Stimulated activated effector memory CD8-positive, alpha-beta T cell treated with anti-CD3 and anti-CD28 coated beads, Interleukin-12 subunit alpha, Interleukin-12 subunit beta, amount 100 ng/mL, for 72 hours (primary cell): ENCODE measurements around the gene MAST1.

ENCODE experiments used
- ATAC-seq: fragments of 150-1000 bp; cut with Tn5 transposase; 2 replicates; pipeline ENCODE4 v1.10.0; 2021
- DNase-seq, 2 donors: peaks; one replicate each; pipeline ENCODE4 v3.0.0; 2021 to 2022; ENCODE audit warnings: low spot score in 2 of 2
- H3K27ac Mint-ChIP-seq: one replicate; pipeline ENCODE4 v1.8.0; 2022; ENCODE audit warnings: mild to moderate bottlenecking, mixed read lengths
- H3K36me3 Mint-ChIP-seq: one replicate; pipeline ENCODE4 v1.8.0; 2022; ENCODE audit warnings: mild to moderate bottlenecking, mixed read lengths
- H3K4me1 Mint-ChIP-seq: one replicate; pipeline ENCODE4 v1.8.0; 2022; ENCODE audit warnings: mixed read lengths
- H3K4me3 Mint-ChIP-seq: one replicate; pipeline ENCODE4 v1.8.0; 2022; ENCODE audit warnings: mild to moderate bottlenecking, mixed read lengths
- H3K9me3 Mint-ChIP-seq: one replicate; pipeline ENCODE4 v1.8.0; 2022; ENCODE audit warnings: mixed read lengths

The MAST1 gene

GRCh38 chr19:12838182-12838885 is at the start of gene MAST1:
Gene MAST1 (plus strand): TSS chr19:12838515. CDS start chr19:12838573, 58 bp downstream.
- peak; percentile 80 for ATAC-seq
- peak; percentile 56 to 68 for DNase-seq
- H3K4me3 Mint-ChIP-seq: peak within 1 kb of the TSS; percentile 62

GRCh38 chr19:12788682-12789097 is 49.6 kb upstream of the MAST1 start:
- H3K4me3 Mint-ChIP-seq: peak overlapping the region; percentile 98
- H3K36me3 Mint-ChIP-seq: peaks cover 49% of the 10 kb centered on the region
- ATAC-seq: no peak
- H3K27ac Mint-ChIP-seq: peak overlapping the region; percentile 96
- peak in 1 of 2 donors; percentile 83 for DNase-seq
- peaks cover 22% of the 10 kb centered on the region for H3K4me1 Mint-ChIP-seq
- no peaks in the 10 kb centered on the region for H3K9me3 Mint-ChIP-seq

More at GRCh38 chr19:12838182-12838885, at the start of gene MAST1:
- Mint-ChIP-seq H3K27ac (no peak within 1 kb of the TSS), H3K9me3 (no peaks in the 10 kb centered on the region), H3K36me3 (no peaks in the 10 kb centered on the region), H3K4me1 (peaks cover 47% of the 10 kb centered on the region)

GRCh38 chr19:12789098-12789903 is 49.0 kb upstream of the MAST1 start:
- peak overlapping the region; percentile 98 for H3K4me3 Mint-ChIP-seq
- ATAC-seq: no peak
- H3K4me1 Mint-ChIP-seq: peaks cover 26% of the 10 kb centered on the region
- H3K36me3 Mint-ChIP-seq: peaks cover 54% of the 10 kb centered on the region
- peak overlapping the region; percentile 96 for H3K27ac Mint-ChIP-seq
- no peaks in the 10 kb centered on the region for H3K9me3 Mint-ChIP-seq
- DNase-seq: peak in 1 of 2 donors; percentile 80

- H3K27ac Mint-ChIP-seq: peak overlapping the region; percentile 97
- DNase-seq: peak; percentile 98 to 99
- H3K36me3 Mint-ChIP-seq: peaks cover 61% of the 10 kb centered on the region
- H3K9me3 Mint-ChIP-seq: no peaks in the 10 kb centered on the region
- peak overlapping the region; percentile 98 for H3K4me3 Mint-ChIP-seq
- peaks cover 33% of the 10 kb centered on the region for H3K4me1 Mint-ChIP-seq
- ATAC-seq: peak; percentile 69
These were observed 48.3 kb upstream of the MAST1 start for GRCh38 chr19:12789904-12790619.

- H3K36me3 Mint-ChIP-seq: peaks cover 64% of the 10 kb centered on the region
- H3K9me3 Mint-ChIP-seq: no peaks in the 10 kb centered on the region
- H3K4me3 Mint-ChIP-seq: peak overlapping the region; percentile 98
- ATAC-seq (no peak), DNase-seq (no peak)
- H3K27ac Mint-ChIP-seq: peak overlapping the region; percentile 97
- peaks cover 36% of the 10 kb centered on the region for H3K4me1 Mint-ChIP-seq
These were observed 47.5 kb upstream of the MAST1 start for GRCh38 chr19:12790628-12791344.

- peak within 1 kb of the TSS; percentile 98 for H3K4me3 Mint-ChIP-seq
- H3K36me3 Mint-ChIP-seq: peaks cover 71% of the 10 kb centered on the region
- H3K27ac Mint-ChIP-seq: peak within 1 kb of the TSS; percentile 97
- H3K9me3 Mint-ChIP-seq: no peaks in the 10 kb centered on the region
- H3K4me1 Mint-ChIP-seq: peaks cover 43% of the 10 kb centered on the region
- DNase-seq (peak; percentile 96 to 99), ATAC-seq (peak; percentile 60)
These were observed 46.8 kb upstream of the MAST1 start, which contains the start of gene JUNB for GRCh38 chr19:12791345-12792050. Gene JUNB (plus strand): TSS chr19:12791486. CDS start chr19:12791772, 286 bp downstream.

GRCh38 chr19:12792051-12792852 is 46.1 kb upstream of the MAST1 start:
- DNase-seq (peak in 1 of 2 donors; percentile 88), ATAC-seq (no peak)
- H3K36me3 Mint-ChIP-seq: peaks cover 76% of the 10 kb centered on the region
- H3K4me1 Mint-ChIP-seq: peaks cover 45% of the 10 kb centered on the region
- H3K4me3 Mint-ChIP-seq: peak overlapping the region; percentile 98
- H3K27ac Mint-ChIP-seq: peak overlapping the region; percentile 97
- no peaks in the 10 kb centered on the region for H3K9me3 Mint-ChIP-seq

- DNase-seq (no peak), ATAC-seq (no peak)
- Mint-ChIP-seq H3K4me3 (peak overlapping the region; percentile 98), H3K36me3 (peaks cover 82% of the 10 kb centered on the region), H3K9me3 (no peaks in the 10 kb centered on the region), H3K27ac (peak overlapping the region; percentile 97), H3K4me1 (peaks cover 45% of the 10 kb centered on the region)
These were observed 45.4 kb upstream of the MAST1 start for GRCh38 chr19:12792853-12793289.

GRCh38 chr19:12793290-12794195 is 44.8 kb upstream of the MAST1 start:
- peak; percentile 97 to 98 for DNase-seq
- H3K4me1 Mint-ChIP-seq: peaks cover 40% of the 10 kb centered on the region

GRCh38 chr19:12794196-12794941 is 43.9 kb upstream of the MAST1 start:
- Mint-ChIP-seq H3K27ac (peak overlapping the region; percentile 97), H3K9me3 (no peaks in the 10 kb centered on the region), H3K4me1 (peaks cover 32% of the 10 kb centered on the region), H3K36me3 (peaks cover 90% of the 10 kb centered on the region), H3K4me3 (peak overlapping the region; percentile 98)
- DNase-seq (no peak), ATAC-seq (no peak)

More at GRCh38 chr19:12793290-12794195, 44.8 kb upstream of the MAST1 start:
- peak; percentile 59 for ATAC-seq
- H3K4me3 Mint-ChIP-seq: peak overlapping the region; percentile 98
- peak overlapping the region; percentile 97 for H3K27ac Mint-ChIP-seq
- H3K9me3 Mint-ChIP-seq: no peaks in the 10 kb centered on the region
- H3K36me3 Mint-ChIP-seq: peaks cover 89% of the 10 kb centered on the region

GRCh38 chr19:12794971-12795381 is 43.3 kb upstream of the MAST1 start:
- Mint-ChIP-seq H3K27ac (peak overlapping the region; percentile 97), H3K36me3 (peaks cover 89% of the 10 kb centered on the region), H3K4me1 (peaks cover 32% of the 10 kb centered on the region), H3K4me3 (peak overlapping the region; percentile 98), H3K9me3 (no peaks in the 10 kb centered on the region)
- DNase-seq (no peak), ATAC-seq (no peak)
